Neural progenitor cell (in vitro differentiated cells): Measurements from ENCODE around the gene CCDC70. TPM values are rescaled to one million over a fixed set of nuclear protein-coding genes. Genes with fewer than 3 reads are reported as not detected.

Source experiments
- DNase-seq: peaks from one replicate; pipeline ENCODE4 v3.0.0-alpha.2; 2016; ENCODE audit warnings: low spot score
- H2AFZ ChIP-seq: fragments of 200-600 bp; sonication (generic); replicated peaks from 2 replicates; pipeline ENCODE4 v1.6.1; 2016; ENCODE audit warnings: antibody characterized with exemption
- H3F3A ChIP-seq: fragments of 200-600 bp; sonication (generic); 2 replicates; pipeline ENCODE4 v1.6.1; 2016; ENCODE audit warnings: antibody characterized with exemption, low read depth
- H3K27ac ChIP-seq: fragments of 200-600 bp; sonication (generic); 2 replicates; pipeline ENCODE4 v1.5.1; 2016; ENCODE audit warnings: mild to moderate bottlenecking
- H3K27me3 ChIP-seq: fragments of 200-600 bp; sonication (generic); 2 replicates; pipeline ENCODE4 v1.6.1; 2016; ENCODE audit warnings: mild to moderate bottlenecking, moderate library complexity
- H3K36me3 ChIP-seq: fragments of 200-600 bp; sonication (generic); 2 replicates; pipeline ENCODE4 v1.5.1; 2016
- H3K4me1 ChIP-seq: fragments of 200-600 bp; sonication (generic); 2 replicates; pipeline ENCODE4 v1.6.1; 2016; ENCODE audit warnings: mixed run types
- H3K4me2 ChIP-seq: fragments of 200-600 bp; sonication (generic); 2 replicates; pipeline ENCODE4 v1.6.1; 2016
- H3K4me3 ChIP-seq: fragments of 200-600 bp; sonication (generic); 2 replicates; pipeline ENCODE4 v1.5.1; 2016
- H3K79me2 ChIP-seq: fragments of 200-600 bp; sonication (generic); 2 replicates; pipeline ENCODE4 v1.6.1; 2016; ENCODE audit warnings: low read depth
- H3K9ac ChIP-seq: fragments of 200-600 bp; sonication (generic); 2 replicates; pipeline ENCODE4 v1.6.1; 2016
- H3K9me3 ChIP-seq: fragments of 200-600 bp; sonication (generic); 2 replicates; pipeline ENCODE4 v1.5.1; 2016; ENCODE audit warnings: low read depth
- H4K20me1 ChIP-seq: fragments of 200-600 bp; sonication (generic); 2 replicates; pipeline ENCODE4 v1.6.1; 2016; ENCODE audit warnings: low read depth
- H3K27ac Mint-ChIP-seq: 3 replicates; pipeline ENCODE4 v1.8.0; 2021; ENCODE audit warnings: mixed read lengths
- H3K27me3 Mint-ChIP-seq: 2 replicates; pipeline ENCODE4 v1.8.0; 2022; ENCODE audit warnings: low read depth, mild to moderate bottlenecking, inconsistent platforms, moderate library complexity, mixed read lengths; ENCODE audit not compliant: insufficient read depth
- H3K36me3 Mint-ChIP-seq: 3 replicates; pipeline ENCODE4 v1.8.0; 2021; ENCODE audit warnings: mixed read lengths
- H3K4me1 Mint-ChIP-seq: 3 replicates; pipeline ENCODE4 v1.8.0; 2021; ENCODE audit warnings: mixed read lengths
- H3K4me3 Mint-ChIP-seq: 3 replicates; pipeline ENCODE4 v1.8.0; 2021; ENCODE audit warnings: mild to moderate bottlenecking, moderate library complexity, mixed read lengths
- H3K9me3 Mint-ChIP-seq: 3 replicates; pipeline ENCODE4 v1.8.0; 2020; ENCODE audit warnings: mixed read lengths
- EZH2 ChIP-seq: fragments of 200-600 bp; sonication (generic); IDR thresholded peaks from 2 replicates; pipeline ENCODE4 v1.6.1; 2017; ENCODE audit warnings: antibody characterized with exemption, mild to moderate bottlenecking, moderate library complexity
- EZH2phosphoT487 ChIP-seq: fragments of 200-600 bp; sonication (generic); IDR thresholded peaks from 2 replicates; pipeline ENCODE4 v1.6.1; 2017; ENCODE audit warnings: antibody characterized with exemption
- total RNA-seq: library from RNA; depleted of rRNA; stranded (reverse); fragments of >200 nt; gene quantifications from 2 replicates; pipeline ENCODE4 v1.2.3, GENCODE V29; 2015; ENCODE audit warnings: low replicate concordance
- TF ChIP-seq, protein P1 (sequence below): fragments of 200-600 bp; sonication (generic); IDR thresholded peaks from 2 replicates; pipeline ENCODE4 v1.5.1; 2017; ENCODE audit warnings: antibody characterized with exemption, mild to moderate bottlenecking

Gene CCDC70
- total RNA-seq, 1 donor from 2014 or later = not detected

DNA sequence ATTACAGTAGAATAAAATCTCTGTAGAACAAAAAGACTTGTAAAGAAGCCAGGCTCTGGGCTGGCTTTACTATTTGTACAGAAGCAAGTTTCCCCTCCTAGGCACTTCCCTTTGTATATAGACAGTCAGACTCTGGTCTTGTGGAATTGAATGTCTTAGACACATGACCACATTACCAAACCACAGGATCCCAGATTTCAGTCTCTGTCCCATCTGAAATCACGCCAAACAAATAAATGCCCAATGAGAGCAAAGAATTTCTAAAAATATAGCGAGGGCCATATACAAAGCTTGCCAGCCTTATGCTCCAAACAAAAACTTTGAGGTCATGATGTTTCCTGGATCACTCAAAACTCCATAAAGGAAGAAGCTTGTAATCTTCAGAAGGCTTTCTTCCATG, 23.9 kb downstream of the CCDC70 start:
- H3K27ac Mint-ChIP-seq = no peak overlapping the region
- H3K4me3 Mint-ChIP-seq = no peak overlapping the region
- Histone ChIP-seq H3K9ac (no peak overlapping the region), H3K4me3 (no peak overlapping the region), H3K9me3 (no peaks in the 10 kb centered on the region), H3K36me3 (no peaks in the 10 kb centered on the region), H3F3A (no peaks in the 10 kb centered on the region), H3K79me2 (no peaks in the 10 kb centered on the region), H3K4me2 (no peak overlapping the region), H2AFZ (no peak overlapping the region), H3K4me1 (no peaks in the 10 kb centered on the region), H4K20me1 (no peaks in the 10 kb centered on the region), H3K27me3 (no peaks in the 10 kb centered on the region), H3K27ac (no peak overlapping the region)
- H3K36me3 Mint-ChIP-seq = no peaks in the 10 kb centered on the region
- no peak for DNase-seq
- no peaks in the 10 kb centered on the region for H3K4me1 Mint-ChIP-seq
- TF ChIP-seq, protein P1, sequence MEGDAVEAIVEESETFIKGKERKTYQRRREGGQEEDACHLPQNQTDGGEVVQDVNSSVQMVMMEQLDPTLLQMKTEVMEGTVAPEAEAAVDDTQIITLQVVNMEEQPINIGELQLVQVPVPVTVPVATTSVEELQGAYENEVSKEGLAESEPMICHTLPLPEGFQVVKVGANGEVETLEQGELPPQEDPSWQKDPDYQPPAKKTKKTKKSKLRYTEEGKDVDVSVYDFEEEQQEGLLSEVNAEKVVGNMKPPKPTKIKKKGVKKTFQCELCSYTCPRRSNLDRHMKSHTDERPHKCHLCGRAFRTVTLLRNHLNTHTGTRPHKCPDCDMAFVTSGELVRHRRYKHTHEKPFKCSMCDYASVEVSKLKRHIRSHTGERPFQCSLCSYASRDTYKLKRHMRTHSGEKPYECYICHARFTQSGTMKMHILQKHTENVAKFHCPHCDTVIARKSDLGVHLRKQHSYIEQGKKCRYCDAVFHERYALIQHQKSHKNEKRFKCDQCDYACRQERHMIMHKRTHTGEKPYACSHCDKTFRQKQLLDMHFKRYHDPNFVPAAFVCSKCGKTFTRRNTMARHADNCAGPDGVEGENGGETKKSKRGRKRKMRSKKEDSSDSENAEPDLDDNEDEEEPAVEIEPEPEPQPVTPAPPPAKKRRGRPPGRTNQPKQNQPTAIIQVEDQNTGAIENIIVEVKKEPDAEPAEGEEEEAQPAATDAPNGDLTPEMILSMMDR = no peak
- TF ChIP-seq EZH2phosphoT487 (no peak), EZH2 (no peak)
- H3K27me3 Mint-ChIP-seq = peaks cover 6% of the 10 kb centered on the region
- H3K9me3 Mint-ChIP-seq = no peaks in the 10 kb centered on the region

DNA sequence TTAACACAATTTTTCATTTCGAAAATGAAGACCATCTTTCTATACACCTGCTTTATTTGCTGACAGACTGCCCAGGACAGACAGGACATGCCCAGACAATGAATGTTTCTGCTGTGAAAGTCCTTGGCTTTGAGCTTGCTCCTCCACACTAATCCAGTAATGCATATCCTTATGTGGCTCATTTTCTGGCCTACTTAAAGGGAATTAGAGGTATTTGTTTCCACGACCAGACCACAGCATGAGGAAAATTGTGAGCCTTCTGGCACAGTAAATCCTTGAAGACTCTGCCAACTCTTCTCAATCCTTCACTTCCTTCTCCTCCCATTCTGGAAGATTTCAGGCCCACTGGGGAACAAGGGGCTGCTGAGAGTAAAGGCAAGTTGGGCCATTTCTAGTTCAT, 25.7 kb downstream of the CCDC70 start:
- Mint-ChIP-seq H3K27me3 (peaks cover 7% of the 10 kb centered on the region), H3K4me3 (no peak overlapping the region), H3K4me1 (peaks cover 4% of the 10 kb centered on the region), H3K36me3 (no peaks in the 10 kb centered on the region), H3K27ac (no peak overlapping the region), H3K9me3 (no peaks in the 10 kb centered on the region)
- DNase-seq = no peak
- Histone ChIP-seq H3K9me3 (no peaks in the 10 kb centered on the region), H3K27me3 (no peaks in the 10 kb centered on the region), H3K4me2 (no peak overlapping the region), H3K4me1 (no peaks in the 10 kb centered on the region), H2AFZ (no peak overlapping the region), H3K36me3 (no peaks in the 10 kb centered on the region), H3K79me2 (no peaks in the 10 kb centered on the region), H3K27ac (no peak overlapping the region), H3F3A (no peaks in the 10 kb centered on the region), H3K9ac (no peak overlapping the region), H3K4me3 (no peak overlapping the region), H4K20me1 (no peaks in the 10 kb centered on the region)
- no peak for TF ChIP-seq EZH2phosphoT487
- TF ChIP-seq, protein P1 = no peak

DNA sequence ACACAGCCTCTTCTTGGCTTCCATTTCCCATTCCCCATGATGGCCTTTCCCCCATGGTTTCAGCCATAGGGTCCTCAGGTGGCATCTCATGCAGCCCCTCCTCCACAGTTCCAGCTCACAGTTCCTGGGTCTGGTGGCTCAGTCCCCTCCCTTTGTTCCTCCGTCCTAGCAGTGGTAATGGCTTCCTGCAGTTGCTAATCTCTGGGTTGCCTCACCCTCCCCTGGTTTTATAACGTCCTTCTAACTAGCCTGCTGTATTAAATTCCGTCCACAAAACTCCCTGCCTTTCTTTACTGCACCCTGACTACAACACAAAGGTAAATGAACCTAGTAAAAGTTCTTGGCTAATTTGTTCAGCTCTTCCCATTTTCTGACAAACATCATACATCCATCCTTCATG, 30.9 kb downstream of the CCDC70 start:
- peaks cover 12% of the 10 kb centered on the region for H3K4me1 ChIP-seq
- no peak overlapping the region for H3K4me3 ChIP-seq
- no peak overlapping the region for H3K27ac ChIP-seq
- Mint-ChIP-seq H3K36me3 (no peaks in the 10 kb centered on the region), H3K27ac (no peak overlapping the region), H3K4me1 (peaks cover 16% of the 10 kb centered on the region), H3K27me3 (peaks cover 4% of the 10 kb centered on the region), H3K9me3 (peaks cover 3% of the 10 kb centered on the region), H3K4me3 (no peak overlapping the region)
- no peak overlapping the region for H2AFZ ChIP-seq
- H3K36me3 ChIP-seq = no peaks in the 10 kb centered on the region
- H3K9me3 ChIP-seq = no peaks in the 10 kb centered on the region
- no peaks in the 10 kb centered on the region for H4K20me1 ChIP-seq
- no peak overlapping the region for H3K4me2 ChIP-seq
- no peak for DNase-seq
- no peaks in the 10 kb centered on the region for H3K27me3 ChIP-seq
- TF ChIP-seq, protein P1 = no peak
- TF ChIP-seq EZH2 = no peak
- TF ChIP-seq EZH2phosphoT487 = no peak
- H3F3A ChIP-seq = no peaks in the 10 kb centered on the region
- H3K9ac ChIP-seq = no peak overlapping the region
- no peaks in the 10 kb centered on the region for H3K79me2 ChIP-seq

DNA sequence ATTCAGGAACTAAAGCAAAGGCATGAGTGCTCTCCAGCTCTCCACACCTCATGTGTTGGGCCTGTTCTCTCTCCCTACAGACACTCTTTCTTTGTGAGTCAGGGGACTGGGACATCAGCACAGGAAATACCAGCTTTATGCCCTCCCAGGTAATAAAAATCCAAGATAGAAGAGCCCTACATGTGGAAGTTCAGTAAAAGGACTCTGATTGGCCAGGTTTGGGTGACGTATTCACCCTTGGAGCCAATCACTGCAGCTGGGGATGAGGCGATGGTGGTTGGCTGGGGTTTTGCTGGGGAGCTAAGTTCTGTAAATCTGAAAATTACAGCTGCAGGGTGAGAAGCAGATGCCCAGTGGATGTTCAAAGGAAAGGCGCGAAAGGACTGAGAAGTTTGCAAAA, 32.5 kb downstream of the CCDC70 start:
- H3F3A ChIP-seq = no peaks in the 10 kb centered on the region
- peaks cover 2% of the 10 kb centered on the region for H3K27me3 Mint-ChIP-seq
- H3K9me3 Mint-ChIP-seq = peaks cover 3% of the 10 kb centered on the region
- no peaks in the 10 kb centered on the region for H3K27me3 ChIP-seq
- H3K36me3 Mint-ChIP-seq = no peaks in the 10 kb centered on the region
- no peak overlapping the region for H3K4me3 Mint-ChIP-seq
- H3K4me3 ChIP-seq = no peak overlapping the region
- H3K4me2 ChIP-seq = no peak overlapping the region
- no peak overlapping the region for H3K27ac ChIP-seq
- peaks cover 16% of the 10 kb centered on the region for H3K4me1 Mint-ChIP-seq
- no peaks in the 10 kb centered on the region for H3K79me2 ChIP-seq
- H4K20me1 ChIP-seq = no peaks in the 10 kb centered on the region
- no peak for TF ChIP-seq EZH2
- no peak for TF ChIP-seq EZH2phosphoT487
- TF ChIP-seq, protein P1 = no peak
- H3K27ac Mint-ChIP-seq = no peak overlapping the region
- no peak overlapping the region for H3K9ac ChIP-seq
- H2AFZ ChIP-seq = peak overlapping the region; percentile 11
- peaks cover 12% of the 10 kb centered on the region for H3K4me1 ChIP-seq
- H3K36me3 ChIP-seq = no peaks in the 10 kb centered on the region
- DNase-seq = no peak
- no peaks in the 10 kb centered on the region for H3K9me3 ChIP-seq
